ENCODE results near the gene FMO4. TPM values are rescaled to one million over a fixed set of nuclear protein-coding genes. Genes with fewer than 3 reads are reported as not detected.

Gene FMO4
- total and polyA plus RNA-seq, 2 experiments from 2014 or later, result 3.1 to 3.4 TPM

- Histone ChIP-seq H2AFZ (no peak overlapping the region), H3F3A (replicated peaks; ENCODE audit: low read depth) (no peaks in the 10 kb centered on the region), H4K20me1 (replicated peaks; ENCODE audit: insufficient read depth) (no peaks in the 10 kb centered on the region), H3K4me3 (0 out of 2 replicates have a peak overlapping the region, but pooled peaks have one; percentile 6), H3K36me3 (ENCODE audit: insufficient read depth) (no peaks in the 10 kb centered on the region), H3K4me2 (peak overlapping the region; percentile 14), H3K4me1 (ENCODE audit: insufficient read depth) (peaks cover 56% of the 10 kb centered on the region), H3K27ac (ENCODE audit: low read depth) (peak overlapping the region; percentile 95), H3K9me2 (ENCODE audit: insufficient read depth) (peaks cover 4% of the 10 kb centered on the region; the same call in 1 of the 2 replicates), H3K79me2 (replicated peaks; ENCODE audit: insufficient read depth) (no peaks in the 10 kb centered on the region), H3K27me3 (ENCODE audit: insufficient read depth) (no peaks in the 10 kb centered on the region)
- no peak overlapping the region; the same call in 2 of the 3 replicates for H3K4me3 Mint-ChIP-seq
- peaks cover 12% of the 10 kb centered on the region; the same call in 2 of the 3 replicates for H3K9me3 Mint-ChIP-seq
- DNase-seq (ENCODE audit: low spot score) (no peak), ATAC-seq (no peak)
- TF ChIP-seq EZH2 (IDR thresholded peaks at IDR 0.05; ENCODE audit: low read depth, unreplicated experiment) (no peak), CREB1 (CRISPR knock-in tag; IDR thresholded peaks at IDR 0.05; ENCODE audit: low read depth) (no peak), ZNF331 (CRISPR knock-in tag; IDR thresholded peaks at IDR 0.05; ENCODE audit: low read depth) (no peak), POLR2AphosphoS5 (IDR thresholded peaks at IDR 0.05; ENCODE audit: low read depth) (no peak), CTCF (conservative IDR thresholded peaks at IDR 0.05; ENCODE audit: low read depth in 2 of 2) (no peak), NANOG (IDR thresholded peaks at IDR 0.05; ENCODE audit: borderline replicate concordance) (no peak), STAT1 (IDR thresholded peaks at IDR 0.05; ENCODE audit: unreplicated experiment) (no peak), ZNF114 (CRISPR knock-in tag; IDR thresholded peaks at IDR 0.05) (no peak), EZH2phosphoT487 (IDR thresholded peaks at IDR 0.05; ENCODE audit: unreplicated experiment) (no peak), ZNF462 (CRISPR knock-in tag; IDR thresholded peaks at IDR 0.05) (no peak)
- H3K4me1 Mint-ChIP-seq, result peaks cover 61% of the 10 kb centered on the region
- peak overlapping the region; percentile 86 for H3K27ac Mint-ChIP-seq
- H3K36me3 Mint-ChIP-seq (ENCODE audit: low read depth), result peaks cover 11% of the 10 kb centered on the region; the same call in 2 of the 3 replicates
- H3K27me3 Mint-ChIP-seq (ENCODE audit: insufficient read depth, low read depth, poor library complexity), result peaks cover 5% of the 10 kb centered on the region
Measured at GRCh38 chr1:171296897-171297296, 17.1 kb upstream of the FMO4 start.

Measured in GM23338 (cell line).